Measurements from ENCODE around the gene PPP2R3C.

- TF ChIP-seq EZH2phosphoT487 (IDR thresholded peaks at IDR 0.05; ENCODE audit: insufficient read depth, low read depth) (no peak), EZH2 (IDR thresholded peaks at IDR 0.05; ENCODE audit: insufficient read depth, poor library complexity, severe bottlenecking) (no peak)
These were observed 1.6 kb upstream of the PPP2R3C start for GRCh38 chr14:35123388-35123703.
